Brain microvascular endothelial cell (primary cell): ENCODE measurements around the gene ELFN1.

Source experiments
- DNase-seq: peaks from one replicate; pipeline ENCODE4 v3.0.0-alpha.2; 2020
- H3K27ac ChIP-seq: fragments of 250-450 bp; sonication (Bioruptor Pico); 2 replicates; pipeline ENCODE4 v1.5.1; 2020; ENCODE audit warnings: mild to moderate bottlenecking, moderate library complexity
- H3K27me3 ChIP-seq: fragments of 250-450 bp; sonication (Bioruptor Pico); replicated peaks from 2 replicates; pipeline ENCODE4 v1.5.1; 2020; ENCODE audit warnings: mild to moderate bottlenecking
- H3K36me3 ChIP-seq: fragments of 250-450 bp; sonication (Bioruptor Pico); replicated peaks from 2 replicates; pipeline ENCODE4 v1.5.1; 2020; ENCODE audit warnings: mild to moderate bottlenecking
- H3K4me3 ChIP-seq: 2 replicates; pipeline ENCODE4 v1.5.1; 2011; ENCODE audit warnings: low read depth, mild to moderate bottlenecking, control low read depth, low read length, moderate library complexity
- CTCF ChIP-seq: IDR thresholded peaks from 2 replicates; pipeline ENCODE4 v1.5.1; 2011; ENCODE audit warnings: low read depth, mild to moderate bottlenecking, moderate library complexity, low read length, control low read depth, inconsistent platforms; ENCODE audit errors: missing control alignments
- in situ Hi-C: cut with HindIII; loops from 2 replicates; pipeline ENCODE4 v1.10.0; 2017; ENCODE audit warnings: low sequenced_read_pairs, low pct_ligation_motif_present

ELFN1 gene

DNA sequence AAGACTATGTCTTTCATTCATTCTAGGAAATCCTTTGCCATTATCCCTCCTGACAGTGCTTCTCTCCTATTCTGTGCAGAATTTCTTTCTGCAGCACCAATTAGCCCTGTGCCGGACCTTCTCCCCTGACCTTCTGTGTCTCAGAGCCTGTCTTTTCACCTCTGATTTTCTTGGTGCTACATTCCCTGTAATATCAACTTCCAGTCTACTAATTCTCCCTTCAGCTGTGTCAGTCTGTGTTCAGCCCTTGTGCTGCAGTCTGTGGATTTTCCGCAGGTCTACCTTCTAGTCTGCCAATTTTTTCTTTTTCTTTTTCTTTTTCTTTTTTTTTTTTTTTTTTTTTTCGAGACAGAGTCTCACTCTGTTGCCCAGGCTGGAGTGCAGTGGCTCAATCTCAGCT, 115.8 kb downstream of the ELFN1 start:
- no peaks in the 10 kb centered on the region for H3K36me3 ChIP-seq
- in situ Hi-C loops: no loop called here
- H3K27ac ChIP-seq: no peak overlapping the region
- TF ChIP-seq CTCF: no peak
- no peak overlapping the region for H3K4me3 ChIP-seq
- H3K27me3 ChIP-seq: no peaks in the 10 kb centered on the region
- no peak for DNase-seq

DNA sequence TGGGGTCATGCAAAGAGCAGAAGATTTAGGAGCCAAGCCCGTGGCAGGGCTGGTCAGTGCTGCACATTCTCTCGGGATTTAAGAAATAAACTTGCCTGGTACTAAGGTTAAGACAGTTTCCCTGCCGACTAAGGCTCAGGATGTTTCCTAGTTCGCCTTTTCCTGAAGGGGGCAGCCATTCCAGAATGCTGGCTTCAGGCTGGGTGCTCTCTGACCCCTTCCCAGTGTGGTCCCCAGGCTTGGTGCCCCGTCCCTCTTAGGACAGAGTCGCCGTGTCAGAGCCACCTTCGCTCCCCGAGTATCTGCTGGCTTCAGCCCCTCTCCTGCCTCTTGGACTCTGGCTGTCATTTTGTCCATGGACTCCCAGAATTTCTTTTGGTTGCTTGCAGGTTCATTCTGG, 117.2 kb downstream of the ELFN1 start:
- H3K4me3 ChIP-seq: no peak overlapping the region
- no peaks in the 10 kb centered on the region for H3K36me3 ChIP-seq
- in situ Hi-C loops: no loop called here
- no peak for DNase-seq
- H3K27ac ChIP-seq: no peak overlapping the region
- no peak for TF ChIP-seq CTCF
- no peaks in the 10 kb centered on the region for H3K27me3 ChIP-seq

- no peak for TF ChIP-seq CTCF
- Histone ChIP-seq H3K27me3 (no peaks in the 10 kb centered on the region), H3K36me3 (no peaks in the 10 kb centered on the region), H3K27ac (no peak overlapping the region), H3K4me3 (no peak overlapping the region)
- no peak for DNase-seq
- in situ Hi-C loops: no loop called here
Observed at GRCh38 chr7:1787681-1788235, 117.7 kb downstream of the ELFN1 start.

DNA sequence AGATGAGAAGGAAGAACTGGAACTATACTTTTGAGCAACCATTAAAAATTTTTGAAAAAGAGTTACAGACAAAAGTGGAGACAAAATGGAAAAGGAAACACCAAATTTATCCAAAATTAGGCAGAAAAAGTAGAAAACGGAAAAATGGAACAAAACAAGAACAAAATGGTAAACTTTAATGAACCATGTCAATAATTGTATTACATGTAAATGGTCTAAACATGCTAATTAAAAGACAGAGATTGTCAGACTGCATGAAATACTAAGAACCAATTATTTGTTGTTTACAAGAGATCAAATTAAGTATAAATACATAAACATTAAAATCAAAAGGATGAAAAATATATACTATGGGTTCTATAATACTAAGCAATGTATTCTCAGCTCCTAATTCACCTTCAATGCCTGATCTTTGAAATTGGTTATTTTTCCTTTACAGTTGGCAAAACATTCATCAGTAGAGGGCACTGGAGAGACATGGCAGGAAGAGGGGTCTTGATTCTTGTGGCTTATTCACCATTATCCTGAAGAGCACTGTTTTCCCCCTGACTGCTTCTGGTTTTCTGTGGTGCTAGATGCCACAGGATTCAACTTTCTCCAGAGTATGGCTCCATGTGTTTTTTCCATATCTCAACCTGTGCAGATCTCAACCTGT, 124.9 kb downstream of the ELFN1 start:
- DNase-seq: no peak
- Histone ChIP-seq H3K27ac (no peak overlapping the region), H3K27me3 (no peaks in the 10 kb centered on the region), H3K4me3 (no peak overlapping the region), H3K36me3 (no peaks in the 10 kb centered on the region)
- peak; percentile 43 for TF ChIP-seq CTCF
- in situ Hi-C loops: no loop called here
